HG03108 (cell line): ENCODE measurements around the gene CNOT6L.

ENCODE experiments used
- ATAC-seq: cut with Tn5 transposase; IDR thresholded peaks from one replicate; pipeline ENCODE4 v1.9.1; 2021; ENCODE audit warnings: moderate library complexity; ENCODE audit not compliant: unreplicated experiment

The CNOT6L gene

DNA sequence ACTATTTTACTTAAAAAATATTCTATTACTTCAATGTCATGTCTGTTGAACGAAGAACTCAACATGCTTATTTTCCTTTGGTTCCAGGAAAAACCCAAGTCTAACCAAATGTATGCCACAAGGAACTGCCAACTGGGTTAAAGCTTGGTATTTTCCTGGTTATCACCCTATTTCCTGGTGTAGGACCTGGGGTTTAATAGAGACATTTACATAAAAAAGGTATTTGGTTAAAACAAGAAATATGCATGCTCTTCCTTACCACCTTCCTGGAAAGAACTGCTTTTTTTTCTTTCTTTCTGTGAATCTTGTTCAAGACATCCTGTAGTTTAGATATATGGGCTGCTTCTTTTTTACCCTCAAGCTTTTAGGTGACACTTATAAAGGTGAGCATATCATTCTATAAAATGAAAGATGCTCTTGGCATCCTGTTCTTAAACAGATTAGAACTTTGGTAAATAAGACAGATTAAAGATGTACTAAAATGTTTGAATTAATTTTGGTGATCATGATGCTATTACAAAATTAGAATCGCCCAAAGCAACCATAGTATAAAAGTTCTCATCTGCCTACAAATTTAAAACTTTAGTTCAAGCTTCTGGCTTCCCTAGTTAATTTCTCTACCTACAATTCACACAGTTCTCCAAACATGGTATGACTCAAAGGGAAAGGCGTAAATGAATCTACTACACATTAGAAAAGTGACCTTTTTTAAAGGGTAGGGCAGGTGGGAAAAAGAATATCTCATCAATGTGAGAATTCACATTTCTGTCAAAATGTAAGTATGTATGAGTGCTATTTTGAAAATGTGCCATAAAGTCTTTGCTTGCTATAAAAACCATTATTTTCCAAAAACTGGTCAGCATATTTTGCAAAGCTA, 103.5 kb downstream of the CNOT6L start:
- ATAC-seq = no peak

- no peak for ATAC-seq
Measured at GRCh38 chr4:77714514-77714913, 104.7 kb downstream of the CNOT6L start.

GRCh38 chr4:77713884-77714283, 105.3 kb downstream of the CNOT6L start:
- no peak for ATAC-seq

DNA sequence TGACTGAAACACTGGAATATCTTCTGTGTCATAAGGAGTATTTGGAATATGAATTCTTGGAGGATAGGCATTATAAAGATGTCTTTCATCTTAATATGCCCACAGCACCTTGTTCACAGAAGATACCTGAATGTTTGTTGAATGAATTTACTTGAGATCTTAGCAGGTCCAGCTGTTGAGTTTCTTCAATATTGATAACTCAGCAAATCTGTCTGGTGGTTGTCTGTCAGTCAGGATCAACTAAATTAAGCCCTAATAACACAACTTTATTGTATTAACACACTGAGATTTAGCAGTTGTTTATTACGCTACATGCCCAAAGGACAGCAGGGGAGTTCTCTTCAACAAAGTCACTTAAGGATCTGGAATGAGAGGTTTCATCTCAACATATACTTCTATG, 106.5 kb downstream of the CNOT6L start:
- no peak for ATAC-seq

- no peak for ATAC-seq
Measured at GRCh38 chr4:77711469-77711868, 107.7 kb downstream of the CNOT6L start.

DNA sequence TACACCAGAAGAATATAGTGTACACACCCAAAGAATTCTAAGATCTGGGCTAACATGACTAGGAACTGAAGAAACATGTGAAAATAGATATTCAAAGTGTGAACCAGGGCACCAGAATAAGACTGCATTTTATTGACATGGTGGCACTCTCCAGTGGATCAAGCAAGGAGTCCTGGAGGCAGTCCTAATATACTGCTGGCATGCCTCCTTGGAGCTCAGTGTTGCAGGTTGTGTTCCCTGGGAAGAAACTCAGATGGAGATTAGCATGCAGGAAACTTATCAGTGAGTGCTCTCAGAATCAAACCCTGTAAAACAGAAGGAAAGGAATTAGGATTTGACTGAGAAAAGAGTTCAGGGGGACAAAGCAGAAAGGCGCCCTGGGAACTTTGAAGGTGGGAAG, 108.5 kb downstream of the CNOT6L start:
- ATAC-seq = no peak

GRCh38 chr4:77710059-77710458, 109.1 kb downstream of the CNOT6L start:
- no peak for ATAC-seq

GRCh38 chr4:77706717-77707116, 112.5 kb downstream of the CNOT6L start:
- ATAC-seq = no peak

- no peak for ATAC-seq
Measured at GRCh38 chr4:77703666-77704065, 115.5 kb downstream of the CNOT6L start.

DNA sequence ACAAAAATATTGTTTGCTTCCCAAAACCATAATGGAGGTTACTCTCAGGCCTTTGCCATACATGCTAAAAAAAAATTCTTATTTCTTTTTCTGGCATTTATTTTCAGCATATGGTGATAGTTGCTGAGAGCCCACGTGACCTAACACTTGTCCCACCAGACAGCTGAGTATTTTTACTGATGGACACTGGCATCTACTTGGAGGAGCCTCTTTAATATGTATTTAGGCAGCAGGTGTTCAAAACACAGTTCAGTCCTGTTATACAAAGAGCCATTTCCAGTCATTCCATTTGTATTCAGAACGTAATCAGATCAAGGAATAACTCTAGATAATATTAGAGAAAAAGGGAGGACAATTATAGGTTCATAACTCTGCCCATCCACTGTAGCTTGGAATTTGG, 118.0 kb downstream of the CNOT6L start:
- ATAC-seq = no peak

GRCh38 chr4:77699731-77700210, 119.4 kb downstream of the CNOT6L start:
- ATAC-seq = no peak

DNA sequence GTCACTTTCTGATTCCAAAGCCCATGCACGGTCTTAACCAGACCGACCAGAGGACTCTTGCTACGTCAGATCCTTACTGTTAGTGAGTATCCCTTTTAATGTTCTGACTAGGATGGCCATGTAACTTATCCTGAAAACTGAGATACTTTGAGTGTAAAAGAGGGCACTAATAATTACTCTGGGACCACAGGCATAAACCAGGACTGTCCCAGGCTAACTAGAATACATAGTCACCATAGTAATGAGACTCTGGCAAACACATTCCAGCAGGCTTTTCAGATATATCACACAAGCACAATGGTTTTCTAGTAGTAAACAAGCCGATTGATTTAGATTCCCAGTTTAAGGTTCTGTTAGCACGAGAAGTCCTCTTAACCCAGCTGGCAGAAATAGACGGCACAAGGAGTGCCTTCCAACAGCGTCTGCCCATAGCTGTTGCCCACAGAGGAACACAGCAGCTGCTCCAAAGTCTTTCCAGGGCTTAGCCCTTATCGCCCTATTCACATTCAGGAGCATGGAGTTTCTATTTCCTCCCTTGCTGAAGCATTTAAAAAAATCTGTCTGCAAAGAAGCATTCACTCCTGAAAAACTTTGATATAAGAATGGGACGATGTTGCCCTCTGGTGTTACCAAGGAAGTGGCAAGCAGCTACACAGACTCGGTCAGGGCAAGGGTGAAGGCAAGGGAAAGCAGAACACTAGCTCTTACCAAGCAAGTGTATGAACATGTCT, 121.1 kb downstream of the CNOT6L start:
- ATAC-seq = no peak

- ATAC-seq = no peak
Measured at GRCh38 chr4:77695774-77696173, 123.4 kb downstream of the CNOT6L start.

GRCh38 chr4:77692847-77693432, 126.2 kb downstream of the CNOT6L start:
- no peak for ATAC-seq

- ATAC-seq = no peak
Measured at GRCh38 chr4:77681792-77682191, 137.4 kb downstream of the CNOT6L start.

DNA sequence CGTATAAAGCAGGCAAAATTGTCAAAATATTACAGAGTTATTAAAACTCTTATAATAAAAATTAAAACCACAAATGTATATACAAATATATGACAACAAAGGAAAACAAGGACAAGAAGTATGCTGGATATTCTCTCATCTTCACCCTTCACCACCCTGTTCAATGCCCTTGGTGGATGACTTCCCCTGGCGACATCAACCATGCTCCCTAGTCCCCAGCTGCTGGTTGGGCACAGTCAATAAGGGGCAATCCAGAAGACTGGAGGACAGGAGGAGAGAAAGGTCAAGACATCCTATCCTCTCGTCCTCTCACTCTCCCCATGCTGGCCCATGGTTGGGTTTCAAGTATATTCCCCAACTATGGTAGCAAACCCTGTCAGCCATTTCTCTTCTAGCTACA, 142.3 kb downstream of the CNOT6L start:
- no peak for ATAC-seq

GRCh38 chr4:77671051-77671450, 148.1 kb downstream of the CNOT6L start:
- ATAC-seq = no peak

DNA sequence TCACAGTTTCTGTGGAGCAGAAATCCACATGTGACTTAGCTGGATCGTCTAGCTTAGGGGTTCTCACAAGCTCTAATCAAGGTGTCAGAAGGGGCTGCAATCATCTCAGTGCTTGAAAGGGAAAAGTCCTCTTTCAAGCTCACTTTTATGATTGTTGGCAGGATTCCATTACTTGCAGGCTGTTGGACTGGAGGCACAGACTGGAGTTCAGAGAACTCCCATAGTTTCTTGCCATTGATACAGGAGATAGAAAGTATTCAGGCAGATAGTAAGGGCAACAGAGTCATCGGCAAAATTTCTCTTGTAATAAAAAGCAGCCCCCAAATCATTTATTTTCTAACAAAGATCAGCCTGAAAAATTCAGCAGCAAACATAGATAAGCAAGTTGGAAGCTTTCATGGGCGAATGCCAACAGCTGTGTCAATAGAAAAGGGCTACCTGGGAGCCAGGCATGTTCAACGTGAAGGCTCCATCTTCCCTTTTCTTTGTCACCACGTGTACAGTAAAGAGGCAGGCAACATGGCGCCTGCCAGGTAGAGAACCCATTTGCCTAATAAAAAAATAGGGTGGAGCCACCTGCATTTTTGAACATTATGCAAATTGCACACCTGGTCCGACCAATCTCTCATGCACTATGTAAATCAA, 149.1 kb downstream of the CNOT6L start:
- ATAC-seq = no peak

DNA sequence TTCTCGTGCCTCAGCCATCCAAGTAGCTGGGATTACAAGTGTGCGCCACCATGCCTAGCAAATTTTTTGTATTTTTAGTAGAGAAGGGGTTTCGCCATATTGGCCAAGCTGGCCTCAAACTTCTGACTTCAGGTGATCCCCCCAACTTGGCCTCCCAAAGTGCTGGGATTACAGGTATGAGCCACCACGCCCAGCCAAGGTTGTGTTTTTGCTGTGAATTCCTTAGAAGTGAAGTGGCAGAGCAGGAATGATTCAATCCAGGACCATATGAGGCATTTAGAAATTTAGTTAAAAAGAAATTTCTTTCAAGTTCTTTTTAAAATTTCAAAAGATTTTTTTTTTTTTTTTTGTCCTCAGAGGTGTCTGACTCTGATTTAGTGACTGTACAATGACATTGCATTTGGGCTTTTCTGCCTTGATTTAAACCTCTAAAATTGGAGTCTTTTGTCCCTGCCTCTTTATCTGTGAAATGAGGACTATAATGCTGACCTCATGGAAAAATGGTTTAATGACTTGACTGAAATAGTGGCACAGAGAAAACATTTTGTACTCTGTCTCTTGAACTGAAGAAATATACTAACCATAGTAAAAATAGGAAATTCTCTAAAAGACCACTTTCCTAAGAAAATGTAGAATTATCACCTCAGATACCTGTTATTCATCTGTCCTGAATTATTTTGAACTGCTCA, 153.6 kb downstream of the CNOT6L start:
- no peak for ATAC-seq
